ENCODE measurements around the gene TARM1. TPM values are rescaled to one million over a fixed set of nuclear protein-coding genes. Genes with fewer than 3 reads are reported as not detected.

Gene TARM1
- total RNA-seq, 3 donors from 2014 or later (not counting 1 experiment from before 2014, with no cell fraction given), result not detected

DNA sequence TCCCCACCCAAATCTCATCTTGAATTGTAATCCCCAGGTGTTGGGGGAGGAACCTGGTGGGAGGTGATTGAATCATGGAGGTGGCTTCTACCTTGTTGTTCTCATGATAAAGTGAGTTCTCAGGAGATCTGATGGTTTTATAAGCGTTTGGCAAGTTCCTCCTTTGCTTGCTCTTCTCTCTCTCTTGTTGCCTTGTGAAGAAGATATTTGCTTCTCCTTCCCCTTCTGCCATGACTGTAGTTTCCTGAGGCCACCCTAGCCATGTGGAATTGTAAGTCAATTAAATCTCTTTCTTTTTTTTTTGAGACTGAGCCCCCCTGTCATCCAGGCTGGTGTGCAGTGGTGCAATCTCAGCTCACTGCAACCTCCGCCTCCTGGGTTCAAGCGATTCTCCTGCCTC, 51.9 kb downstream of the TARM1 start:
- H3K4me3 ChIP-seq (ENCODE audit: low read length), result no peak overlapping the region
- TF ChIP-seq, protein P1, sequence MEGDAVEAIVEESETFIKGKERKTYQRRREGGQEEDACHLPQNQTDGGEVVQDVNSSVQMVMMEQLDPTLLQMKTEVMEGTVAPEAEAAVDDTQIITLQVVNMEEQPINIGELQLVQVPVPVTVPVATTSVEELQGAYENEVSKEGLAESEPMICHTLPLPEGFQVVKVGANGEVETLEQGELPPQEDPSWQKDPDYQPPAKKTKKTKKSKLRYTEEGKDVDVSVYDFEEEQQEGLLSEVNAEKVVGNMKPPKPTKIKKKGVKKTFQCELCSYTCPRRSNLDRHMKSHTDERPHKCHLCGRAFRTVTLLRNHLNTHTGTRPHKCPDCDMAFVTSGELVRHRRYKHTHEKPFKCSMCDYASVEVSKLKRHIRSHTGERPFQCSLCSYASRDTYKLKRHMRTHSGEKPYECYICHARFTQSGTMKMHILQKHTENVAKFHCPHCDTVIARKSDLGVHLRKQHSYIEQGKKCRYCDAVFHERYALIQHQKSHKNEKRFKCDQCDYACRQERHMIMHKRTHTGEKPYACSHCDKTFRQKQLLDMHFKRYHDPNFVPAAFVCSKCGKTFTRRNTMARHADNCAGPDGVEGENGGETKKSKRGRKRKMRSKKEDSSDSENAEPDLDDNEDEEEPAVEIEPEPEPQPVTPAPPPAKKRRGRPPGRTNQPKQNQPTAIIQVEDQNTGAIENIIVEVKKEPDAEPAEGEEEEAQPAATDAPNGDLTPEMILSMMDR (IDR thresholded peaks at IDR 0.05), result no peak
- Mint-ChIP-seq H3K9me3 (no peaks in the 10 kb centered on the region), H3K27ac (no peak overlapping the region), H3K27me3 (ENCODE audit: low read depth in 2 of 2) (peaks cover 11 to 14% of the 10 kb centered on the region in 2 donors), H3K4me3 (no peak overlapping the region), H3K4me1 (peaks cover 9% of the 10 kb centered on the region in 2 donors), H3K36me3 (no peaks in the 10 kb centered on the region)
- H3K4me1 ChIP-seq (ENCODE audit: control insufficient read depth, insufficient read depth, low read length), result no peaks in the 10 kb centered on the region
- H3K9me3 ChIP-seq (ENCODE audit: control insufficient read depth, insufficient read depth, low read length), result no peaks in the 10 kb centered on the region
- no peak for ATAC-seq
- no peaks in the 10 kb centered on the region for H3K36me3 ChIP-seq (ENCODE audit: control insufficient read depth, insufficient read depth, low read length)
- WGBS (ENCODE audit: insufficient coverage), result 67% methylated on average over 3 of the region's 3 CpGs
- DNase-seq, result no peak
- no peaks in the 10 kb centered on the region for H3K27me3 ChIP-seq (ENCODE audit: control insufficient read depth, insufficient read depth, low read length)
- no peak overlapping the region for H3K27ac ChIP-seq (ENCODE audit: low read length)
- intact Hi-C loops (cut with micrococcal nuclease), result no loop called here

DNA sequence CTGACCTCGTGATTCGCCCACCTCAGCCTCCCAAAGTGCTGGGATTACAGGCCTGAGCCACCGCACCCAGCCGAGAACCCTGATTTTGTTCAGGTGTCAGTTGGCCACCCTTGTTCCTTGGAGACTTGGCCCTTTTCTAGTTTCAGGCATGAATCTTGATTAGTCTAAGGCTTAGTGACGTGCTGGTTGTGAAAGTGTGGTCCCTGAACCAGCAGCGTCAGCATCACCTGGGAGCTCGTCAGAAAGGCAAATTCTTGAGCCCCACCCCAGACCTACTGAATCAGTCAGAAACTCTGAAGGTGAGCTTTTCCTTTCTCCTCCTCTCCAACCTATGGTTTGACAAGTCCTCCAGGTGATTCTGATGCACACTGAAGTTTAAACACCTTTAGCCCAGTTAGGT, 54.5 kb downstream of the TARM1 start:
- H3K27me3 Mint-ChIP-seq (ENCODE audit: low read depth in 2 of 2), result peaks cover 15 to 22% of the 10 kb centered on the region in 2 donors
- peaks cover 4% of the 10 kb centered on the region for H3K4me1 ChIP-seq (ENCODE audit: control insufficient read depth, insufficient read depth, low read length)

DNA sequence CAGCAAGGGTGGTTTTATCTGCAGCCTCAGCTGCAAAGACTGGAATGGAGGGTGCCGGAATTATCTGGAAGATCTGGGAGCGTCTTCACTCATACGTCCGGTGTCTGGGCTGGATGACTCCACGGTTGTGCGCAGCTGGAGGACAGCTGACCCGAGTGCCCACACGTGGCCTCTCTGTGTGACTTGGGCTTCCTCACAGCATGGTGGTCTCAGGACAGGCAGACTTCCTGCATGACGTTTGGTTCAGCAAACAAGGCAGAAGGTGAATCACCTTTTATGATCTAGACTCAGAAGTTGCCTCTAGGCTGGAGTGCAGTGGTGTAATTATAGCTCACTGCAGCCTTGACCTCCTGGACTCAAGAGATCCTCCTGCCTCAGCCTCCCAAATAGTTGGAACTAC, 56.5 kb downstream of the TARM1 start:
- TF ChIP-seq, protein P1 (IDR thresholded peaks at IDR 0.05), result no peak
- H3K9me3 Mint-ChIP-seq, result no peaks in the 10 kb centered on the region
- H3K36me3 ChIP-seq (ENCODE audit: control insufficient read depth, insufficient read depth, low read length), result no peaks in the 10 kb centered on the region
- no peak overlapping the region for H3K27ac ChIP-seq (ENCODE audit: low read length)
- peaks cover 2% of the 10 kb centered on the region for H3K27me3 ChIP-seq (ENCODE audit: control insufficient read depth, insufficient read depth, low read length)
- no peak overlapping the region for H3K4me3 Mint-ChIP-seq
- no peak overlapping the region for H3K27ac Mint-ChIP-seq
- WGBS (ENCODE audit: insufficient coverage), result 78% methylated on average over 9 of the region's 9 CpGs
- peaks cover 0 to 11% of the 10 kb centered on the region in 2 donors for H3K4me1 Mint-ChIP-seq
- H3K9me3 ChIP-seq (ENCODE audit: control insufficient read depth, insufficient read depth, low read length), result no peaks in the 10 kb centered on the region
- peaks cover 5% of the 10 kb centered on the region for H3K4me1 ChIP-seq (ENCODE audit: control insufficient read depth, insufficient read depth, low read length)
- intact Hi-C loops (cut with micrococcal nuclease), result loop anchor here (1.0 to 2.0 kb wide), 3 partner anchors 182 to 252 kb away; no protein-coding TSS in a partner anchor
- ATAC-seq, result no peak
- H3K4me3 ChIP-seq (ENCODE audit: low read length), result no peak overlapping the region
- no peaks in the 10 kb centered on the region for H3K36me3 Mint-ChIP-seq
- DNase-seq, result no peak
- peaks cover 9 to 10% of the 10 kb centered on the region in 2 donors for H3K27me3 Mint-ChIP-seq (ENCODE audit: low read depth in 2 of 2)

More for the DNA sequence above, 54.5 kb downstream of the TARM1 start:
- no peak for DNase-seq
- Mint-ChIP-seq H3K4me3 (no peak overlapping the region), H3K27ac (no peak overlapping the region), H3K36me3 (no peaks in the 10 kb centered on the region), H3K4me1 (peaks cover 9% of the 10 kb centered on the region in 2 donors), H3K9me3 (no peaks in the 10 kb centered on the region)
- no peak overlapping the region for H3K4me3 ChIP-seq (ENCODE audit: low read length)
- intact Hi-C loops (cut with micrococcal nuclease), result no loop called here
- no peak overlapping the region for H3K27ac ChIP-seq (ENCODE audit: low read length)
- H3K36me3 ChIP-seq (ENCODE audit: control insufficient read depth, insufficient read depth, low read length), result no peaks in the 10 kb centered on the region
- no peaks in the 10 kb centered on the region for H3K9me3 ChIP-seq (ENCODE audit: control insufficient read depth, insufficient read depth, low read length)
- no peak for ATAC-seq
- peaks cover 2% of the 10 kb centered on the region for H3K27me3 ChIP-seq (ENCODE audit: control insufficient read depth, insufficient read depth, low read length)
- TF ChIP-seq, protein P1 (IDR thresholded peaks at IDR 0.05), result no peak
- 82% methylated on average over 7 of the region's 7 CpGs for WGBS (ENCODE audit: insufficient coverage)

DNA sequence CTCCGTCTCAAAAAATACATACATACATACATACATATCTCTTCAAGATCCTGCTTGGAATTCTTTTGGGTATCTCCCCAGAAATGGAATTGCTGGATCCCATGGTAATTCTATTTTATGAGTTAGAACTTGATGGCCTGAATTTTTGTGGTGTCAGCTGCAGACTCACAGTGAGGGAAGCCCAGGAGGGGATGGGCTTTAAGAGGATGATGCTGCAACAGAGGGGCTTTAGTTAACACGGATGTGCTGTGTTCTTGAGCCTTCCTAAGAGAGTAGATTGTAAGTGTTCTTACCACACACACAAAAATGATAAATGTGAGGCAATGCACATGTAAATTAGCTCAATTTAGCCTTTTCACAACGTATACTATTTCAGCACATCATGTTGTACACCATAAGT, 58.0 kb downstream of the TARM1 start:
- H3K36me3 ChIP-seq (ENCODE audit: control insufficient read depth, insufficient read depth, low read length), result no peaks in the 10 kb centered on the region
- H3K9me3 ChIP-seq (ENCODE audit: control insufficient read depth, insufficient read depth, low read length), result no peaks in the 10 kb centered on the region
- no peak for DNase-seq
- TF ChIP-seq, protein P1 (IDR thresholded peaks at IDR 0.05), result no peak
- no peak for ATAC-seq
- H3K27ac ChIP-seq (ENCODE audit: low read length), result no peak overlapping the region
- no peaks in the 10 kb centered on the region for H3K9me3 Mint-ChIP-seq
- peaks cover 2% of the 10 kb centered on the region for H3K27me3 ChIP-seq (ENCODE audit: control insufficient read depth, insufficient read depth, low read length)
- no peaks in the 10 kb centered on the region for H3K36me3 Mint-ChIP-seq
- WGBS (ENCODE audit: insufficient coverage), result no CpG with 5 or more reads among the region's 3 CpGs
- H3K4me3 ChIP-seq (ENCODE audit: low read length), result no peak overlapping the region
- intact Hi-C loops (cut with micrococcal nuclease), result no loop called here
- peaks cover 8% of the 10 kb centered on the region in 2 donors for H3K27me3 Mint-ChIP-seq (ENCODE audit: low read depth in 2 of 2)
- peaks cover 0 to 14% of the 10 kb centered on the region in 2 donors for H3K4me1 Mint-ChIP-seq
- peaks cover 9% of the 10 kb centered on the region for H3K4me1 ChIP-seq (ENCODE audit: control insufficient read depth, insufficient read depth, low read length)
- H3K4me3 Mint-ChIP-seq, result no peak overlapping the region
- no peak overlapping the region for H3K27ac Mint-ChIP-seq

Measured in natural killer cell (primary cell).